Caco-2 (cell line): Measurements from ENCODE around the gene LRRC56. TPM values are rescaled to one million over a fixed set of nuclear protein-coding genes. Genes with fewer than 3 reads are reported as not detected.

ENCODE experiments used
- BruUV-seq: library from RNA; stranded (reverse); fragments of 400-500 nt; replicated peaks from 2 replicates; lab custom pipeline; 2021; lab: Mats Ljungman, UMichigan
- CTCF ChIA-PET: fragments of 300-600 bp; sonication (Branson Sonifier 250); formaldehyde crosslinking; loops from one replicate; lab custom pipeline; 2022; ENCODE audit warnings: antibody characterized with exemption; lab: Charles Lee
- POLR2A ChIA-PET: fragments of 300-600 bp; sonication (Branson Sonifier 250); formaldehyde crosslinking; loops from one replicate; lab custom pipeline; 2022; ENCODE audit warnings: antibody characterized with exemption; lab: Charles Lee
- DNase-seq, 2 experiments: peaks; one replicate each; pipeline versions ENCODE4 v3.0.0 to v3.0.0-alpha.2; 2020 to 2022
- H3K27me3 ChIP-seq: replicated peaks from 2 replicates; pipeline ENCODE4 v1.6.0; 2011; ENCODE audit warnings: low read length; ENCODE audit not compliant: control insufficient read depth, insufficient read depth
- H3K36me3 ChIP-seq: 2 replicates; pipeline ENCODE4 v1.5.1; 2011; ENCODE audit warnings: low read length; ENCODE audit not compliant: control insufficient read depth, insufficient read depth
- H3K4me1 ChIP-seq: fragments of 250-450 bp; sonication (Bioruptor Pico); 2 replicates; pipeline ENCODE4 v1.5.1; 2020; ENCODE audit warnings: mild to moderate bottlenecking
- H3K4me3 ChIP-seq: 2 replicates; pipeline ENCODE4 v1.5.1; 2011; ENCODE audit warnings: low read depth, mild to moderate bottlenecking, control low read depth, low read length
- H3K9me3 ChIP-seq: fragments of 250-450 bp; sonication (Bioruptor Pico); 2 replicates; pipeline ENCODE4 v1.5.1; 2020; ENCODE audit warnings: mild to moderate bottlenecking, moderate library complexity
- H3K27ac Mint-ChIP-seq: one replicate; pipeline ENCODE4 v1.8.0; 2022; ENCODE audit warnings: mixed read lengths; ENCODE audit not compliant: unreplicated experiment
- H3K27me3 Mint-ChIP-seq: one replicate; pipeline ENCODE4 v1.8.0; 2022; ENCODE audit warnings: mixed read lengths; ENCODE audit not compliant: insufficient read depth, unreplicated experiment
- H3K36me3 Mint-ChIP-seq: one replicate; pipeline ENCODE4 v1.8.0; 2022; ENCODE audit warnings: mild to moderate bottlenecking, mixed read lengths; ENCODE audit not compliant: insufficient read depth, unreplicated experiment
- H3K4me1 Mint-ChIP-seq: one replicate; pipeline ENCODE4 v1.8.0; 2022; ENCODE audit warnings: low read depth, mixed read lengths; ENCODE audit not compliant: unreplicated experiment
- H3K4me3 Mint-ChIP-seq: one replicate; pipeline ENCODE4 v1.8.0; 2022; ENCODE audit warnings: mild to moderate bottlenecking, moderate library complexity, mixed read lengths; ENCODE audit not compliant: unreplicated experiment
- H3K9me3 Mint-ChIP-seq: one replicate; pipeline ENCODE4 v1.8.0; 2022; ENCODE audit warnings: mixed read lengths; ENCODE audit not compliant: unreplicated experiment
- CTCF ChIP-seq, 2 experiments: fragments of 200-600 bp in 1 of 2; IDR thresholded peaks; 1 replicate in 1 of 2; 2 replicates in 1 of 2; pipeline versions ENCODE4 v1.5.1 to v1.8.0; 2011 to 2022; ENCODE audit warnings: antibody characterized with exemption in 1 of 2, control low read depth in 1 of 2, inconsistent platforms in 1 of 2, low read depth in 1 of 2, low read length in 1 of 2, mild to moderate bottlenecking in 1 of 2, moderate library complexity in 1 of 2; ENCODE audit not compliant: insufficient read depth in 1 of 2, severe bottlenecking in 1 of 2, unreplicated experiment in 1 of 2
- intact Hi-C: fragments of 100-400 bp; cut with micrococcal nuclease; formaldehyde crosslinking; loops from one replicate; pipeline ENCODE4 v1.10.0; 2022; ENCODE audit not compliant: unreplicated experiment
- total RNA-seq: library from RNA; stranded (reverse); gene quantifications from 2 replicates; pipeline ENCODE4 v1.2.3, GENCODE V29; 2022

LRRC56 gene
- total RNA-seq, 1 experiment from 2014 or later = 4.4 TPM

GRCh38 chr11:488579-488978 lies 48.7 kb upstream of the LRRC56 start:
- ChIA-PET POLR2A (no interaction called here), CTCF (no interaction called here)
- Mint-ChIP-seq H3K27me3 (no peaks in the 10 kb centered on the region), H3K36me3 (peaks cover 27% of the 10 kb centered on the region), H3K4me1 (no peaks in the 10 kb centered on the region), H3K27ac (no peak overlapping the region), H3K9me3 (no peaks in the 10 kb centered on the region), H3K4me3 (no peak overlapping the region)
- Histone ChIP-seq H3K36me3 (no peaks in the 10 kb centered on the region), H3K27me3 (no peaks in the 10 kb centered on the region), H3K9me3 (no peaks in the 10 kb centered on the region), H3K4me1 (no peaks in the 10 kb centered on the region), H3K4me3 (no peak overlapping the region)
- intact Hi-C loops = no loop called here
- BruUV-seq = no TSS peak
- no peak for DNase-seq
- no peak for TF ChIP-seq CTCF (IDR thresholded peaks at IDR 0.05; ENCODE audit: insufficient read depth in 1 of 2, low read depth in 1 of 2, low read length in 1 of 2, severe bottlenecking in 1 of 2, unreplicated experiment in 1 of 2)

GRCh38 chr11:488992-489391 lies 48.3 kb upstream of the LRRC56 start:
- no peaks in the 10 kb centered on the region for H3K27me3 ChIP-seq
- H3K4me3 Mint-ChIP-seq = no peak overlapping the region
- ChIA-PET POLR2A (no interaction called here), CTCF (no interaction called here)
- H3K27me3 Mint-ChIP-seq = no peaks in the 10 kb centered on the region
- no peaks in the 10 kb centered on the region for H3K4me1 Mint-ChIP-seq
- no TSS peak for BruUV-seq
- intact Hi-C loops = no loop called here
- H3K36me3 Mint-ChIP-seq = peaks cover 31% of the 10 kb centered on the region
- H3K4me1 ChIP-seq = no peaks in the 10 kb centered on the region
- no peak for TF ChIP-seq CTCF (IDR thresholded peaks at IDR 0.05; ENCODE audit: insufficient read depth in 1 of 2, low read depth in 1 of 2, low read length in 1 of 2, severe bottlenecking in 1 of 2, unreplicated experiment in 1 of 2)
- no peaks in the 10 kb centered on the region for H3K9me3 Mint-ChIP-seq
- H3K4me3 ChIP-seq = no peak overlapping the region
- DNase-seq = no peak
- H3K9me3 ChIP-seq = no peaks in the 10 kb centered on the region
- H3K36me3 ChIP-seq = no peaks in the 10 kb centered on the region
- H3K27ac Mint-ChIP-seq = no peak overlapping the region

- BruUV-seq = no TSS peak
- H3K27ac Mint-ChIP-seq = no peak overlapping the region
- CTCF ChIA-PET = no interaction called here
- intact Hi-C loops = no loop called here
- no peak for DNase-seq
- Histone ChIP-seq H3K4me3 (no peak overlapping the region), H3K36me3 (0 out of 2 replicates have a peak, but pooled peaks cover 2% of the 10 kb centered on the region), H3K4me1 (no peaks in the 10 kb centered on the region), H3K9me3 (no peaks in the 10 kb centered on the region), H3K27me3 (no peaks in the 10 kb centered on the region)
- POLR2A ChIA-PET = no interaction called here
- TF ChIP-seq CTCF (IDR thresholded peaks at IDR 0.05; ENCODE audit: insufficient read depth in 1 of 2, low read depth in 1 of 2, low read length in 1 of 2, severe bottlenecking in 1 of 2, unreplicated experiment in 1 of 2) = no peak
- no peaks in the 10 kb centered on the region for H3K9me3 Mint-ChIP-seq
- H3K27me3 Mint-ChIP-seq = no peaks in the 10 kb centered on the region
- no peak overlapping the region for H3K4me3 Mint-ChIP-seq
- no peaks in the 10 kb centered on the region for H3K4me1 Mint-ChIP-seq
- H3K36me3 Mint-ChIP-seq = peaks cover 36% of the 10 kb centered on the region
These were observed 47.6 kb upstream of the LRRC56 start for GRCh38 chr11:489610-490185.
